Stimulated activated CD4-positive, alpha-beta T cell treated with anti-CD3 and anti-CD28 coated beads, Interleukin-4, amount 100 ng/mL, for 24 hours (primary cell): Measurements from ENCODE around the gene EHMT2.
A peak's percentile ranks its signal among the peaks of the same experiment; 100 is the strongest.

ENCODE experiments used
- DNase-seq: peaks from one replicate; pipeline ENCODE4 v3.0.0-alpha.2; 2020

EHMT2 gene

DNA sequence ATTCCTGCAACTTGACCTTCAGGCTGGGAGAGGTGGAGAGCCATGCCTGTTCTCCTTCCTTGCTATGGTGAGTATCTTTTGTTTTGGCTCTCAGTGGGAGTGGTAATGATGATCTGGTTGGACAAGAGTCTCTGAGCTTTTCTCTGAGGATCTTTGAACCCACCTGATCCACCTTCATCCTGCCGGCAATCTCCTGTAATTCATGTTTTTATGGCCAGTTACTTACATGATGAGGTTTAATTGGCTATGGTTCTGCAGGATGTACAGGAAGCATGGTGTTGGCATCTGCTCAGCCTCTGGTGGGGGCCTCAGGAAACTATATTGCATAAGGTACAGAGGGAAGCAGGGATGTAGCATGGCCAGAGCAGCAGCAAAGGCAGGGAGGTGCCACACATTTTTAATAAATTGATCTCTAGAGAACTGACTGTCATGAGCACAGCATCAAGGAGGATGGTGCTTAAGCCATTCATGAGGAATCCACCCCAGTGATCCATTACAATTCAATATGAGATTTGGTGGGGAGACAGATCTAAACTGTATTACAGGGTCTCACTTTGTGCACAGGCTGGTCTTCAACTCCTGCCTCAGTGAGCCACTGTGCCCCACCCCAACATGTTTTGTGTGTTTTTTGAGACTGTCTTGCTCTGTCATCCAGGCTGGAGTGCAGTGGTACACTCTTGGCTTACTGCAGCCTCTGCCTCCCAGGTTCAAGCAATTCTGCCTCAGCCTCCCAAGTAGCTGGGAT lies 60.0 kb downstream of the EHMT2 start:
- no peak for DNase-seq

DNA sequence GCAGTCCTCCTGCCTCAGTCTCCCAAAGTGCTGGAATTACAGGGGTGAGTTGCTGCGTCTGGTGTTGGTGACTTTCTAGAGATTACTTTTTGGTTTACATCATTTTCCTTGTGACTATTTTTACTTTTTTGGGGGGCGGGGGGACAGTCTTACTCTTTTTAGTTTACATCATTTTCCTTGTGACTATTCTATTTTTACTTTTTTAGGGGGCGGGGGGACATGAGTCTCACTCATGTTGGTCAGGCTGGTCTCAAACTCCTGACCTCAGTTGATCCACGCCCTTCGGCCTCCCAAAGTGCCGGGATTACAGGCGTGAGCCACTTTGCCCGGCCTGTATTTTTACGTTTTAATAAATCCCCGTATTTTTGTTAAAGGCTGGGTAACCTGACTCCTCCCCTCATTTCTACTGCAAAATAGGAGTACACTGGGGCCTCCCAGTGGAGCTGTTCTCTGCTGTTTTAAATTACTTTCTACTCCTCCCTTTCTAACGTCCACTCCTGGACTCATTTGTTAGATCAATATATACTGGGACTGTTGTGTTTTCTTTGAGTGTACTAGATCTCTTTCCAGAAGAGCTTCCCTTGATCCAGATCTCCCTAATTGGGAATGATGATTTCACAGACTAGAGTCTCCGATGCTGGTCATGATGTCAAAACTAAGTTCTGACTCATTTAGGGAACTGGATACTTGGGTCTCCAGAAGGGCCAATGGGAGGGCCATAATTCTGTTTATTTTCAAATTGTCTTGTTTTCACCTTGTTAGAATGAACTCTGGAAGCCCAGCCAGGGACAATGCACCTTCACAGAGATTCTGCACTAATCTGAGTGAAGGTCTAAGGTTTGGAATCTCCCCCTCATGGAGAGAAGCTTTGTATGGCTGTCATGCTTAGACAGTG lies 60.8 kb downstream of the EHMT2 start:
- DNase-seq, result no peak

DNA sequence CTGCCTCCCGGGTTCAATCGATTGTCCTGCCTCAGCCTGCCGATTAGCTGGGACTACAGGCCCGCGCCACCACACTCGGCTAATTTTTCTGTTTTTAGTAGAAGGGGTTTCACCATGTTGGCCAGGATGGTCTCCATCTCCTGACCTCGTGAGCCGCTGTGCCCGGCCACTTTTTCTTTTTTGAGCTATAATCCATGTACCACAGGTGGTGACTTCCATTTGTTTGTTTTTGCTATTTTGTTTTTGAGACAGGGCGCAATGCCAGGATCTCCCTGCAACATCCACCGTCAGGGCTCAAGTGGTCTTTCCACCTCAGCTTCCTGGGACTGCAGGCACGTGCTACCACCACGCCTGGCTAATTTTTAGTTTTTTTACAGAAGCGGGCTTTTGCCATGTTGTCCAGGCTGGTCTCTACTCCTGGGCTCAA lies 61.4 kb downstream of the EHMT2 start:
- DNase-seq, result no peak

DNA sequence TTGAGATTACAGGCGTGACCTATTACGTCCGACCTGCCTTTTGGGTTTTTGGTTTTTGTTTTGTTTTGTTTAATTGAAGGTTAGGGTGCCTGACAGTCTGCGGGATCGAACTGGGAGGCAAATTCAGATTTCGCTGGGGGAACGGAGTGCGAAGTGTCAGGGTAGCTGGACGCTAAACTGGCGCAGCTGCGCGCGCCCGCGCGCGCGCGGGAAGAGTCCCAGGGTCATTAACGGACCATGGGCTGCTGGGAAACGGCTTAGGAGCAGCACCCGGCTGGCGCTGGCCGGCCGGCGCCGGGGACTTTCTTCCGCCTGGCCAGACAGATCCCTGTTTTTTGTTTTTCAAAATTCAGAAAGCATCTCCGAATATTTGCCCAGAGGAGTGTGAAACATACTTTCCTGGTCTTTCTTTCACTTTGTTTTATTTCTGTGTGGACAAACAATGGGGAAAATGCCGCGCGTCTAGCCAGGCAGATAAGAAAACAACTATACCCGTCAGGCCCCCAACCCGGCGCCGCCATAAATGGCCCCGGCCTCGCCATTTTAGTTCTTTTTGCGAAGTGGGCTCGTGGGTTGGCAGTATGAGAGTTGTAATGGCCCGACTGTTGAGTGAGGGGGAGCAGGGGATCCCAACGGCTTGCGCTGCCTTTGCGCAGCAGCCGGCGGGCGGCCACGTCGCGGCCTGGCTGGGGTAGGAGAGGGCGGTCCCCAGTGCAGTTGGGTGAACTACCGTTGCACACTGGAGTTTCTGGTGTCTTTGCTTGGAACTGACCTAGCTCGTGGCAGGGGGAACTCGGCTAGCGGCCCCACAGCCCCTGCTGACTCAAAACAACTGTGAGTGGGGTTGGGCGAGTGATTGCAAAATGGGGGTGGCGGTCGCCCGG lies 62.9 kb downstream of the EHMT2 start:
- DNase-seq, result peak; percentile 86

DNA sequence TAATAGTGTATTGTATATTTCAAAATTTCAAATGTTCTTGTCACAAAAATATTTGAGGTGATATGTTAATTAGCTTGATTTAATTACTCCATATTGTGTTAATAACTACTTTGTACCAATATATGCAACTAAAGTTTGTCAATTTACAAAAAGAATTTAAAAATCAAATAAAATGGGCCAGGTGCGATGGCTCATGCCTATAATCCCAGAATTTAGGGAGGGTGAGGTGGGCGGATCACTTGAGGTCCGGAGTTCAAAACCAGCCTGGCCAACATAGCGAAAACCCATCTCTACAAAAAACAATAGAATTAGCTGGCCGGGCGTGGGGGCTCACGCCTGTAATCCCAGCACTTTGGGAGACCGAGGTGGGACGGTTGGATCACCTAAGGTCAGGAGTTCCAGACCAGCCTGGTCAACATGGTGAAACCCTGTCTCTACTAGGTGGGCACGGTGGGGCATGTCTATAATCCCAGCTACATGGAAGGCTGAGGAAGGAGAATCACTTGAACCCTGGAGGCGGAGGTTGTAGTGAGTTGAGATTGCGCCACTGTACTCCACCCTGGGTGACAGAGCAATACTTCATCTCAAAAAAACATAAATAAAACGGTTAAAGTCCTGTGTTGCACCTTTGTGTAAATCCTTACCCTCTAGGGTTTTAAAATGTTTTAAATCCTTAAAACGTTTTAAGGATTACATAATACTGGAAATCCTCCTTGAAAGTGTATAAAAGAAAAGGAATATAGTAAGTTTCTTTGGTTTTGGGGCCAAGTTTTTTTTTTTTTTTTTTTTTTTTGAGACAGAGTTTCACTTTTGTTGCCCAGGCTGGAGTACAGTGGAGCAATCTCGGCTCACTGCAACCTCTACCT lies 65.9 kb downstream of the EHMT2 start:
- DNase-seq, result no peak

DNA sequence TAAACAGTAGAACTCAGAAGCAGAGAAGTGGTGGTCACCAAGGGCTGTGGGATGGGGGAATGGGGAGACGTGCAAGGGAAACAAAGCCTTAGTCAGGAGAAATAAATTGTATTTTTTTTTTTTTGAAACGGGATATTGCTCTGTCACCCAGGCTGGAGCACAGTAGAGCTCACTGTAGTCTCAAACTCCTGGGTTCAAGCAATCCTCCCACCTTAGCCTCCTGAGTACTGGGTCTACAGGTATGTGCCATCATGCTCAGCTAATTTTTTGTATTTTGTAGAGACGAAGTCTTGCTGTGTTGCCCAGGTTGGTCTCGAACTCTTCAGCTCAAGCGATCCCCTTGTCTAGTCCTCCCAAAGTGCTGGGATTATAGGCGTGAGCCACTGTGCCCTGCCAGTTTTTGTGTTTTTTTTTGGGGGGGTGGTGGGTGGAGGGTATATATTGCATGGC lies 66.6 kb downstream of the EHMT2 start:
- DNase-seq, result no peak
